Left colon (tissue), 2 donors: ENCODE results near the gene CCS. TPM values are rescaled to one million over a fixed set of nuclear protein-coding genes. Genes with fewer than 3 reads are reported as not detected.

Experiments used
- ATAC-seq: fragments of 200-7000 bp; cut with Tn5 transposase; one replicate; pipeline ENCODE4 v1.9.1; 2020; ENCODE audit warnings: mild to moderate bottlenecking, moderate library complexity
- DNase-seq, 2 donors: peaks; one replicate each; pipeline ENCODE4 v3.0.0-alpha.2; 2020
- intact Hi-C, 2 donors: fragments of 100-400 bp; cut with DNase I in 1 of 2; cut with micrococcal nuclease in 1 of 2; formaldehyde crosslinking; loops; one replicate each; pipeline versions ENCODE4 v1.11.2 to v1.14.0; 2022; cut with DNase I, micrococcal nuclease
- total RNA-seq, 2 donors: library from RNA; stranded (reverse); fragmentation: NEBNext Ultra II Directional; extraction: Animal tissue kit (Norgen Biotek cat#: 25700); gene quantifications; one replicate each; pipeline ENCODE4 v1.2.1, GENCODE V29; 2021
- donor health status: DM: no; HTN: no; CAD: no.
- donor health status: DM: yes; HTN: yes; CAD: no.

CCS gene
- total RNA-seq, 2 donors from 2014 or later = 38.5 to 38.6 TPM

DNA sequence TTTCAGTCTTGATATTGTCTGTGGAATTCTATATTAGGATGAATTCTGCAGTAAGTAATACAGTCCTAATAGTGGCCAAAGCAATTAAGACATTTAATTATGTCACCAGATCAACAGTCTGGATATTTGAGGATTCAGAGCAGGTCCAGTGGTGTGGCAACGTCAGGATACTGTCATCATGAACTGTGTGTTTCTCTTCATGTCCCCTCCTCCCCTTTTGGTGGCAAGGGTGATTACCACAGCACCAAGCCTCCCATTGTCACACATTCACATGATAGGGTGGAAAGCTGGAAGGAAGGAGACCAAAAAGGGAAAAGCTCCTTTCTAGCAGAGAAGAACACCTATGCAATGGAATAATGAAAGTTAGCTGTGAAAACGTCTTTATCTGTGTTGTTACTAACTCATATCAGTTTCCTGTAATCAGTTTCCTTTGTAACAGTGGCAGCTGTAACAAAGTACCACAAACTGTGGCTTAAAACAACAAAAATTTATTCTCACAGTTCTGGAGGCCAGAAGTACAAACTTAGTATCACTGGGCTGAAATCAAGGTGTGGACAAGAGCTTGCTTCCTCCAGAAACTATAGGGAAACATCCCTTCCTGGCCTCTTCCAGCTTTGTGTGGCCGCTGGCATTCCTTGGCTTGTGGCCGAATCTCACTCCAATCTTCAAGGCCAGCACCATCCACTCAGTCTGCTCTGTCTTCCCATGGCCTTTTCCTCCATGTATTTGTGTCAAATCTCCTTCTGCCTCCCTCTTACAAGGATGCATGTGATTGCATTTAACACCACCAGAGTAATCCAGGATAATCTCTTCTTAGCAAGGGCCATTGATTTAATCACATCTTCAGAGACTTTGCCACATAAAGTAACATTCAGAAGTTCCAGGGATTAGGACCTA, 17.0 kb downstream of the CCS start:
- DNase-seq = no peak
- intact Hi-C loops = no loop called here
- ATAC-seq = no peak

DNA sequence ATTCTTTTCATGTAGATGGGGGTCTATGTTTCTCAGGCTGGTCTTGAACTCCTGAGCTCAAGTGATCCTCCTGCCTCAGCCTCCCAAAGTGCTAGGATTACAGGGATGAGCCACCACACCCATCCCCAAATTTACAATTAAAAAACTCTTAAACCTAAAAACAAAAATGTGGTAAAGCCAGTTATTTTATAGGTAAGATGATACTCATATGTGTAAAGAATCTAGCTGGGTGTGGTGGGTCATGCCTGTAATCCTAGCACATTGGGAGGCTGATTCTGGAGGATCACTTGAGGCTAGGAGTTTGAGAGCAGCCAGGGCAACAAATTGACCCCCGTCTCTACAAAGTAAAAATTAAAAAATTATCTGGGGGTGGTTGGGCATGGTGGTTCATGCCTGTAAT, 19.5 kb downstream of the CCS start:
- intact Hi-C loops = no loop called here
- ATAC-seq (no peak), DNase-seq (no peak)

DNA sequence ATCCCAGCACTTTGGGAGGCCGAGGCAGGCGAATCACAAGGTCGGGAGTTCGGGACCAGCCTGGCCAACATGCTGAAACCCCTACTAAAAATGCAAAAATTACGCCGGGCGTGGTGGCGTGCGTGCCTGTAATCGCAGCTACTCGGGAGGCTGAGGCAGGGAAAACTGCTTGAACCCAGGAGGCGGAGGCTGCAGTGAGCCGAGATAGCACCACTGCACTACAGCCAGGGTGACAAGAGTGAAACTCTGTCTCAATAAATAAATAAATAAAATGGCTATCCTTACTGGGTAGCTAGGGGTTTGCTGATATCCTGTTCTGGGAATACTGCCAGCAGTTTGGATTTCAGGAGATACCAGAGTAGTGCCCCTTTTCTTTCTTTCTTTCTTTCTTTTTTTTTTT, 21.1 kb downstream of the CCS start:
- ATAC-seq (no peak), DNase-seq (no peak)
- intact Hi-C loops = no loop called here

- peak; percentile 98 to 100 for DNase-seq
- ATAC-seq = peak; percentile 89
- intact Hi-C loops = no loop called here
Observed at GRCh38 chr11:66616379-66617154, 23.6 kb downstream of the CCS start, which contains the start of gene RBM14. Gene RBM14 (plus strand): TSS chr11:66616630. CDS start chr11:66616721, 91 bp downstream.

- peak in 1 of 2 donors; percentile 88 for DNase-seq
- ATAC-seq = peak; percentile 64
- intact Hi-C loops = no loop called here
Observed at GRCh38 chr11:66617155-66617834, 24.3 kb downstream of the CCS start.

- no peak for DNase-seq
- no peak for ATAC-seq
- intact Hi-C loops = no loop called here
Observed at GRCh38 chr11:66619080-66619554, 26.1 kb downstream of the CCS start.

- DNase-seq = no peak
- ATAC-seq = no peak
- intact Hi-C loops = no loop called here
Observed at GRCh38 chr11:66624450-66624849, 31.5 kb downstream of the CCS start.

GRCh38 chr11:66625041-66625751, 32.2 kb downstream of the CCS start:
- intact Hi-C loops = no loop called here
- ATAC-seq = peak; percentile 8
- no peak for DNase-seq

GRCh38 chr11:66625752-66626149, 32.8 kb downstream of the CCS start:
- DNase-seq (no peak), ATAC-seq (no peak)
- intact Hi-C loops = no loop called here

DNA sequence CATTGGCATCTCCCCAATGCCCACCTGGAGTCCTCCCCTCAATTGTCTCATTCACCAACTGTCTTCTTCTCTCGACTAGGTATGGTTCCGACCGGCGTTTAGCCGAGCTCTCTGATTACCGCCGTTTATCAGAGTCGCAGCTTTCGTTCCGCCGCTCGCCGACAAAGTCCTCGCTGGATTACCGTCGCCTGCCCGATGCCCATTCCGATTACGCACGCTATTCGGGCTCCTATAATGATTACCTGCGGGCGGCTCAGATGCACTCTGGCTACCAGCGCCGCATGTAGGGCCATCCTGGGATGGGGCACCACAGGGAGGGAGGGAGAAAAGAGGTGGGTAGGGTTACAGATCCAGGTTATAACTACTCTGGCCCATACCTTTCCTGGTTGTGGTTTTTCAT, 33.4 kb downstream of the CCS start:
- ATAC-seq (no peak), DNase-seq (no peak)
- intact Hi-C loops = no loop called here

DNA sequence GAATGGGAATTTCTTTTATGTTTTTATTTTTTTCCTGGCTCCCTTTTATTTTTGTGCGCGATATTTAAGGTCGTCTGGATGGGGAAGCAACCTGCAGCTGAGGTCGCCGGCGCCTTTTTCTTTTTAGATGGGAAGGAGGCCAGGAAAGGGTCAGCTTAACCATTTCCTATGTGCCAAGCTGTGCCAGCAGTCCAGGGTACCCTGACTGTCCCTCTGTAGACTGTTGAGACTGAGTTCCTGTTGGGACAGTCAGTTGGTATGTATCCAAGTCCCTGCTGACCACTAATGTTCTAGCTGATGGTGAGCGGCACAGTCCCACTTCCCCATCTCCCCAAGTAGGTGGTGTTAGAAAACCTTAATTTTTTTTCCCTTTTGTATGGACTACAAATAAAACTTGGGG, 33.9 kb downstream of the CCS start:
- DNase-seq (no peak), ATAC-seq (no peak)
- intact Hi-C loops = no loop called here

- intact Hi-C loops = no loop called here
- ATAC-seq (no peak), DNase-seq (no peak)
Observed at GRCh38 chr11:66628061-66628603, 35.1 kb downstream of the CCS start.

DNA sequence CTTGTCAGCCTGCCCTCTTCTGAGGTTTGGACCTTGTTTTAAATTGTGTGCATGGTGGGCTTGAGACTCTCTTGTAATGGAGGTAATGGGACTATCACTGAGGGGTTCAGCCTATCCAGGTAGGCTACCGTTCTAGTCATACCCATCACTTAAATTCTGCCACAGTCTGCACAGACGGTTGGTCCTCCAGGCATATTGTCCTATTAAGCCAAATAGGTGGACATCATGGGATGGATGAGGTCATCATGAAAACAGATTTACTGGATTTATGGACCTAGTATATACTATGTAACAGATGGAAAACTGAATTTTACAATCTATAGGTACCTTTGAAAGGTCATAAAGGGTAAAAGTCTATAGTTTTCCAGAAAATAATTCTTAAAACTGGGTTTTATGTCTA, 36.4 kb downstream of the CCS start:
- DNase-seq = no peak
- ATAC-seq = no peak
- intact Hi-C loops = no loop called here

- peak; percentile 10 for ATAC-seq
- intact Hi-C loops = no loop called here
- no peak for DNase-seq
Observed at GRCh38 chr11:66631883-66632282, 38.9 kb downstream of the CCS start.

- ATAC-seq (no peak), DNase-seq (no peak)
- intact Hi-C loops = no loop called here
Observed at GRCh38 chr11:66632952-66633351, 40.0 kb downstream of the CCS start.

- intact Hi-C loops = no loop called here
- ATAC-seq (no peak), DNase-seq (no peak)
Observed at GRCh38 chr11:66636411-66636810, 43.4 kb downstream of the CCS start.

GRCh38 chr11:66637557-66638176, 44.7 kb downstream of the CCS start:
- intact Hi-C loops = no loop called here
- no peak for DNase-seq
- ATAC-seq = no peak
